PC-3 (cell line): ENCODE measurements around the gene TPX2. TPM values are rescaled to one million over a fixed set of nuclear protein-coding genes. Genes with fewer than 3 reads are reported as not detected.

ENCODE experiments used
- ATAC-seq: fragments of 200-7000 bp; cut with Tn5 transposase; 2 replicates; pipeline ENCODE4 v1.9.1; 2020; ENCODE audit warnings: mild to moderate bottlenecking, moderate library complexity
- BruUV-seq: library from RNA; stranded (reverse); fragments of 400-500 nt; replicated peaks from 2 replicates; lab custom pipeline; 2021; lab: Mats Ljungman, UMichigan
- CTCF ChIA-PET: fragments of 300-600 bp; sonication (Branson Sonifier 250); formaldehyde crosslinking; loops from one replicate; lab custom pipeline; 2022; ENCODE audit warnings: antibody characterized with exemption; lab: Charles Lee
- POLR2A ChIA-PET: fragments of 300-600 bp; sonication (Branson Sonifier 250); formaldehyde crosslinking; loops from one replicate; lab custom pipeline; 2022; ENCODE audit warnings: antibody characterized with exemption; ENCODE audit not compliant: unreplicated experiment; lab: Charles Lee
- DNase-seq: peaks from one replicate; pipeline ENCODE4 v3.0.0-alpha.2; 2015
- H2AFZ ChIP-seq: fragments of 300-600 bp; sonication (generic); 2 replicates; pipeline ENCODE4 v1.6.0; 2016; ENCODE audit warnings: antibody characterized with exemption, low read length
- H3F3A ChIP-seq: fragments of 300-600 bp; sonication (generic); one replicate; pipeline ENCODE4 v1.6.0; 2017; ENCODE audit warnings: antibody characterized with exemption, low read length, control low read depth, mild to moderate bottlenecking; ENCODE audit not compliant: unreplicated experiment
- H3K27ac ChIP-seq: fragments of 300-600 bp; sonication (generic); 2 replicates; pipeline ENCODE4 v1.5.1; 2016; ENCODE audit warnings: mild to moderate bottlenecking, low read length
- H3K27me3 ChIP-seq: fragments of 300-600 bp; sonication (generic); 2 replicates; pipeline ENCODE4 v1.6.1; 2016; ENCODE audit warnings: low read length, mixed read lengths
- H3K36me3 ChIP-seq: fragments of 300-600 bp; sonication (generic); 2 replicates; pipeline ENCODE4 v1.6.1; 2016; ENCODE audit warnings: low read depth, mixed run types, low read length, mixed read lengths
- H3K4me1 ChIP-seq: fragments of 300-600 bp; sonication (generic); 2 replicates; pipeline ENCODE4 v1.5.1; 2016; ENCODE audit warnings: low read length; ENCODE audit not compliant: insufficient read depth
- H3K4me2 ChIP-seq: fragments of 300-600 bp; sonication (generic); 2 replicates; pipeline ENCODE4 v1.6.0; 2016; ENCODE audit warnings: low read length
- H3K4me3 ChIP-seq: fragments of 300-600 bp; sonication (generic); 2 replicates; pipeline ENCODE4 v1.5.1; 2016; ENCODE audit warnings: mild to moderate bottlenecking, low read length, mixed read lengths
- H3K79me2 ChIP-seq: fragments of 300-600 bp; sonication (generic); 2 replicates; pipeline ENCODE4 v1.6.1; 2017; ENCODE audit warnings: low read length, mixed read lengths
- H3K9ac ChIP-seq: fragments of 300-600 bp; sonication (generic); 2 replicates; pipeline ENCODE4 v1.6.0; 2016; ENCODE audit warnings: mild to moderate bottlenecking, low read length
- H3K9me2 ChIP-seq: fragments of 300-600 bp; sonication (generic); replicated peaks from 2 replicates; pipeline ENCODE4 v1.6.1; 2016; ENCODE audit warnings: mixed run types, low read length, mixed read lengths
- H3K9me3 ChIP-seq: fragments of 300-600 bp; sonication (generic); 2 replicates; pipeline ENCODE4 v1.6.1; 2016; ENCODE audit warnings: low read length, mixed read lengths
- H4K20me1 ChIP-seq: fragments of 300-600 bp; sonication (generic); 2 replicates; pipeline ENCODE4 v1.6.1; 2016; ENCODE audit warnings: low read length, mixed read lengths
- EZH2 ChIP-seq: fragments of 300-600 bp; sonication (generic); IDR thresholded peaks from one replicate; pipeline ENCODE4 v1.6.1; 2017; ENCODE audit warnings: antibody characterized with exemption, mild to moderate bottlenecking, low read length; ENCODE audit not compliant: unreplicated experiment
- EZH2phosphoT487 ChIP-seq: fragments of 300-600 bp; sonication (generic); IDR thresholded peaks from 2 replicates; pipeline ENCODE4 v1.6.1; 2018; ENCODE audit warnings: mild to moderate bottlenecking, antibody characterized with exemption, low read length, borderline replicate concordance
- intact Hi-C: fragments of 100-400 bp; cut with micrococcal nuclease; formaldehyde crosslinking; loops from 2 replicates; pipeline ENCODE4 v1.9.0; 2023
- total RNA-seq: library from RNA; depleted of rRNA; stranded (reverse); fragments of >200 nt; gene quantifications from 2 replicates; pipeline ENCODE4 v1.2.3, GENCODE V29; 2014
- TF ChIP-seq, protein P1 (sequence below): fragments of 300-600 bp; sonication (generic); conservative IDR thresholded peaks from 2 replicates; pipeline ENCODE4 v1.5.1; 2017; ENCODE audit warnings: antibody characterized with exemption, low read depth, mild to moderate bottlenecking, low read length

The TPX2 gene
- total RNA-seq, 1 experiment from 2014 or later = 128 TPM

DNA sequence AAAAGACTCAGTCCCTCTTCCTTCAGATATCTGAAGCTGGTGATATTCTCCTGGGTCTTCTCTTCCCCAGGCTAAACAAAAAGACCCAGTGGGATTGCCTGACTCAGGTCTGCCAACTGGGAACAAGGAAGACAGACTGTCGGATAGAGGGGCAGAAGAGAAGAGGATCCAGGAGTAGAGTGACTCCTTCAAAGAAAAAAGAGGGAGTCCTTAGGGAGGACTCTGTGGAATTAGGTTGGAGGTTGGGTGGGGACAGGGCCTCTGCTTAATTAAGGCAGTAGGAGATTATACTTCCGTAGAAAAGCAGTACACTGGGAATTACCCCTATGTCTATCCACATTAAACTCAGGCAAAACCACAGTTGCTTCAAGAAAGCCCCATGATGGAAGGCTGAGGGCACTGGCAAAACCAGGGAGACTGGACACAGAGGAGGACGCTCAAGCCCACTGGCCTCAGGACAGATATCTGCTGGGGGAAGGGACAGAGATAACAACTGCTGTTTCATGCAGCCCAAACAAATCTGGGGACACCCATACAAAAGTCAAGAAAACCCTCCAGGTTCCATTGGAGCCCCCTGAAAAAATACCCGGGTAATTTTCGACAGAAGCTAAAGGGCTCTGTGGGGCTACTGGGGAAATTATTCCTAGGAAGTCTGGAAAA, 22.1 kb upstream of the TPX2 start:
- DNase-seq (no peak), ATAC-seq (no peak)
- no TSS peak for BruUV-seq
- Histone ChIP-seq H4K20me1 (0 out of 2 replicates have a peak, but pooled peaks cover 4% of the 10 kb centered on the region), H3K79me2 (peaks cover 100% of the 10 kb centered on the region), H3K36me3 (peaks cover 72% of the 10 kb centered on the region), H3K4me3 (peak overlapping the region; percentile 95), H3K27me3 (no peaks in the 10 kb centered on the region), H3K4me1 (peaks cover 83% of the 10 kb centered on the region), H3K9ac (peak overlapping the region; percentile 12), H2AFZ (no peak overlapping the region), H3K9me2 (no peaks in the 10 kb centered on the region), H3K27ac (peak overlapping the region; percentile 68), H3K9me3 (no peaks in the 10 kb centered on the region), H3F3A (peaks cover 28% of the 10 kb centered on the region), H3K4me2 (peak overlapping the region; percentile 98)
- POLR2A ChIA-PET = interaction anchor here (0.6 to 1.3 kb wide), 5 partner anchors 12 to 144 kb away, joined by 4 to 9 read pairs (median 6); partner anchors contain the start of gene ID1
- CTCF ChIA-PET = interaction anchor here (0.6 kb wide), 1 partner anchor 55 kb away, joined by 3 read pairs; no protein-coding TSS in a partner anchor
- TF ChIP-seq EZH2 (no peak), EZH2phosphoT487 (no peak)
- TF ChIP-seq, protein P1, sequence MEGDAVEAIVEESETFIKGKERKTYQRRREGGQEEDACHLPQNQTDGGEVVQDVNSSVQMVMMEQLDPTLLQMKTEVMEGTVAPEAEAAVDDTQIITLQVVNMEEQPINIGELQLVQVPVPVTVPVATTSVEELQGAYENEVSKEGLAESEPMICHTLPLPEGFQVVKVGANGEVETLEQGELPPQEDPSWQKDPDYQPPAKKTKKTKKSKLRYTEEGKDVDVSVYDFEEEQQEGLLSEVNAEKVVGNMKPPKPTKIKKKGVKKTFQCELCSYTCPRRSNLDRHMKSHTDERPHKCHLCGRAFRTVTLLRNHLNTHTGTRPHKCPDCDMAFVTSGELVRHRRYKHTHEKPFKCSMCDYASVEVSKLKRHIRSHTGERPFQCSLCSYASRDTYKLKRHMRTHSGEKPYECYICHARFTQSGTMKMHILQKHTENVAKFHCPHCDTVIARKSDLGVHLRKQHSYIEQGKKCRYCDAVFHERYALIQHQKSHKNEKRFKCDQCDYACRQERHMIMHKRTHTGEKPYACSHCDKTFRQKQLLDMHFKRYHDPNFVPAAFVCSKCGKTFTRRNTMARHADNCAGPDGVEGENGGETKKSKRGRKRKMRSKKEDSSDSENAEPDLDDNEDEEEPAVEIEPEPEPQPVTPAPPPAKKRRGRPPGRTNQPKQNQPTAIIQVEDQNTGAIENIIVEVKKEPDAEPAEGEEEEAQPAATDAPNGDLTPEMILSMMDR = no peak
- intact Hi-C loops = no loop called here

DNA sequence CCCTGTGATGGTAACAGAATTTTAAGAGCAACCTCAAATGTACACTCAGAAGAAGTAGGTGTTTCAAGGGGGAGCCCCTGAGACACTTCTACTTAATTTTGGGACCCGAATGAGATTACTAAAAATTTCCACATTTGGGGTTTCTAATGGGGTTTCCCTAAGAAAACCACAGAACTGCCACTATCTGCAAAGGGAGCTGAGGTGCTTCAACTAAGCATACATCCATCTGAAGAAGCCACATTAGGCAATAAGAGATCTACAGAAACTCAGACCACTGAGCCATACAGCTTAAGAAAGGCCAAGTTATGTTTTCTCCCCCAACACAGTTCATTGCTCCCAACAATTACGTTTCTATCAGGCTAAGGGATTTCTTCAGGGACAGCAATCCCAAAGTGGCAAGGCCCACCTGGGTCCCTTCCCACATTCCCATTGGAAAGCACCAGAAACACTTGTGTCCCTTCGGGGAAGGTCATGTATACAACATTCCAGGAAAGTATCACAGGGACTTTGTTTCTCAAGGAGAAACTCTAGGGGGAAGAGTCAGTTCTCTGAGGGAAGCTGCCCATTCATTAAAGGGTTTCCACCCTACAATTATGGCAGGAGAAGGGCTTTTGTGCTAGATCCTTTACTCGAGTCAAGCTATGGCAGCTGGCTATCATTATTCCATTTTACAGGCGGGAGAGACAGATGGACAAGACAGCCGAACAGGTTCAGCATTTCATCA, 21.4 kb upstream of the TPX2 start:
- intact Hi-C loops = no loop called here
- no peaks in the 10 kb centered on the region for H3K9me2 ChIP-seq
- ATAC-seq = no peak
- H4K20me1 ChIP-seq = 0 out of 2 replicates have a peak, but pooled peaks cover 4% of the 10 kb centered on the region
- peak overlapping the region; percentile 98 for H3K4me2 ChIP-seq
- peaks cover 70% of the 10 kb centered on the region for H3K36me3 ChIP-seq
- POLR2A ChIA-PET = interaction anchor here (3.2 kb wide), 1 partner anchor 13 kb away, joined by 33 read pairs; no protein-coding TSS in a partner anchor
- H3K9me3 ChIP-seq = no peaks in the 10 kb centered on the region
- H3K9ac ChIP-seq = peak overlapping the region; percentile 12; the same call in 1 of the 2 replicates
- CTCF ChIA-PET = interaction anchor here (0.5 kb wide), 1 partner anchor 30 kb away, joined by 9 read pairs; no protein-coding TSS in a partner anchor
- no peaks in the 10 kb centered on the region for H3K27me3 ChIP-seq
- DNase-seq = no peak
- H3K4me3 ChIP-seq = peak overlapping the region; percentile 95
- no TSS peak for BruUV-seq
- H3K27ac ChIP-seq = peak overlapping the region; percentile 68
- TF ChIP-seq, protein P1 = no peak
- H3K79me2 ChIP-seq = peaks cover 100% of the 10 kb centered on the region
- peaks cover 28% of the 10 kb centered on the region for H3F3A ChIP-seq
- peaks cover 76% of the 10 kb centered on the region for H3K4me1 ChIP-seq
- no peak overlapping the region for H2AFZ ChIP-seq
